Measurements from ENCODE around the gene RFC3.

- no peak for TF ChIP-seq CTCF (IDR thresholded peaks at IDR 0.05)
- no peak for TF ChIP-seq POLR2A (IDR thresholded peaks at IDR 0.05)
These were observed 28.5 kb downstream of the RFC3 start for GRCh38 chr13:33846303-33847062.
